Esophagus muscularis mucosa (tissue), 4 donors: Measurements from ENCODE around the gene PLD1.

Experiments used
- CTCF ChIP-seq, 3 experiments: fragments of 200-600 bp in 2 of 3; fragments of 450-650 bp in 1 of 3; sonication (generic) in 2 of 3; IDR thresholded peaks; one replicate each; pipeline ENCODE4 v1.5.1; 2017 to 2019; ENCODE audit warnings: antibody characterized with exemption in 3 of 3, mild to moderate bottlenecking in 2 of 3, moderate library complexity in 1 of 3
- EP300 ChIP-seq: sonication (generic); formaldehyde crosslinking; IDR thresholded peaks from one replicate; pipeline ENCODE4 v1.6.1; 2017; ENCODE audit warnings: antibody characterized with exemption
- POLR2A ChIP-seq: fragments of 450-650 bp; IDR thresholded peaks from one replicate; pipeline ENCODE4 v1.6.1; 2017; ENCODE audit warnings: antibody characterized with exemption, moderate library complexity, mild to moderate bottlenecking, low read depth

GRCh38 chr3:171847133-171847532 lies 36.9 kb upstream of the PLD1 start:
- TF ChIP-seq CTCF (IDR thresholded peaks at IDR 0.05) (no peak), POLR2A (no peak), EP300 (no peak)
